Activated T-cell treated with anti-CD3 and anti-CD28 coated beads for 1 hour (primary cell): ENCODE measurements around the gene UCK2.
A peak's percentile ranks its signal among the peaks of the same experiment; 100 is the strongest.
"Not testable (repeated sequence)": the region's sequence is repeated elsewhere in the genome, so short reads cannot be mapped to it uniquely, and the experiment has no call there.

Experiments
- DNase-seq: peaks from one replicate; pipeline ENCODE4 v3.0.0-alpha.2; 2020; ENCODE audit warnings: low read depth

Gene UCK2

GRCh38 chr1:165827268-165828102 is at the start of gene UCK2:
Gene UCK2 (plus strand): TSS chr1:165827614. CDS start chr1:165827834, 220 bp downstream.
- DNase-seq = peak; percentile 29

- DNase-seq = not testable (repeated sequence)
These were observed 49.2 kb upstream of the UCK2 start for GRCh38 chr1:165778197-165778596.

- DNase-seq = not testable (repeated sequence)
These were observed 43.9 kb upstream of the UCK2 start for GRCh38 chr1:165783519-165783918.

- DNase-seq = no peak
These were observed 39.7 kb upstream of the UCK2 start for GRCh38 chr1:165787741-165788140.

- no peak for DNase-seq
These were observed 33.5 kb upstream of the UCK2 start for GRCh38 chr1:165793951-165794350.

GRCh38 chr1:165795894-165796293 is 31.5 kb upstream of the UCK2 start:
- DNase-seq = no peak

- no peak for DNase-seq
These were observed 28.0 kb upstream of the UCK2 start for GRCh38 chr1:165799387-165799786.

GRCh38 chr1:165804513-165804912 is 22.9 kb upstream of the UCK2 start:
- DNase-seq = not testable (repeated sequence)

- no peak for DNase-seq
These were observed 19.8 kb upstream of the UCK2 start for GRCh38 chr1:165807613-165808012.

GRCh38 chr1:165815725-165816124 is 11.7 kb upstream of the UCK2 start:
- no peak for DNase-seq

GRCh38 chr1:165816157-165816556 is 11.3 kb upstream of the UCK2 start:
- no peak for DNase-seq

- DNase-seq = no peak
These were observed 10.5 kb upstream of the UCK2 start for GRCh38 chr1:165816826-165817497.

GRCh38 chr1:165823552-165824268 is 3.7 kb upstream of the UCK2 start:
- no peak for DNase-seq

- DNase-seq = no peak
These were observed 3.2 kb upstream of the UCK2 start for GRCh38 chr1:165824269-165824643.

- DNase-seq = no peak
These were observed 698 bp upstream of the UCK2 start for GRCh38 chr1:165826565-165827267.

GRCh38 chr1:165828103-165828668 is 772 bp downstream of the UCK2 start:
- peak; percentile 6 for DNase-seq

GRCh38 chr1:165828669-165829329 is 1.4 kb downstream of the UCK2 start:
- DNase-seq = no peak

- no peak for DNase-seq
These were observed 2.5 kb downstream of the UCK2 start for GRCh38 chr1:165829888-165830287.

GRCh38 chr1:165831146-165831545 is 3.7 kb downstream of the UCK2 start:
- no peak for DNase-seq

- DNase-seq = no peak
These were observed 5.5 kb downstream of the UCK2 start for GRCh38 chr1:165832902-165833301.

GRCh38 chr1:165833358-165833757 is 5.9 kb downstream of the UCK2 start:
- no peak for DNase-seq
